Measurements from ENCODE around the gene ARHGAP6. TPM values are rescaled to one million over a fixed set of nuclear protein-coding genes. Genes with fewer than 3 reads are reported as not detected.

ARHGAP6 gene
- polyA plus RNA-seq, 2 of the 4 experiments (the other 2 are of a cell fraction), result 0.04 TPM; not detected in 1

GRCh38 chrX:11398785-11399184 is 266.9 kb downstream of the ARHGAP6 start:
- Histone ChIP-seq H3K4me2 (no peak overlapping the region), H3K4me1 (no peaks in the 10 kb centered on the region), H3K4me3 (no peak overlapping the region), H3K27ac (no peak overlapping the region), H3K9me3 (no peaks in the 10 kb centered on the region)
- ChIA-PET POLR2A (no interaction called here), CTCF (no interaction called here)
- FAIRE-seq (no peak), ATAC-seq (no peak), DNase-seq (ENCODE audit: low read depth in 1 of 2, low spot score in 1 of 2) (no peak)
- no peak for TF ChIP-seq KDM1A (IDR thresholded peaks at IDR 0.05; ENCODE audit: low read depth)
- no peak for TF ChIP-seq SMC3 (IDR thresholded peaks at IDR 0.05)
- no peak for TF ChIP-seq HDAC2 (IDR thresholded peaks at IDR 0.05)
- TF ChIP-seq NR3C1 (IDR thresholded peaks at IDR 0.05), result no peak
- TF ChIP-seq RFX5 (IDR thresholded peaks at IDR 0.05), result no peak
- no peak for TF ChIP-seq USF2 (IDR thresholded peaks at IDR 0.05)
- TF ChIP-seq EHMT2 (IDR thresholded peaks at IDR 0.05; ENCODE audit: low read depth), result no peak
- no peak for TF ChIP-seq KDM5A (IDR thresholded peaks at IDR 0.05)
- no peak for TF ChIP-seq EP300 (IDR thresholded peaks at IDR 0.05)
- no peak for TF ChIP-seq HMGXB4 (CRISPR knock-in tag; IDR thresholded peaks at IDR 0.05; ENCODE audit: borderline replicate concordance)
- no peak for TF ChIP-seq MAZ (IDR thresholded peaks at IDR 0.05; ENCODE audit: borderline replicate concordance, low read depth, low read length)
- WGBS (ENCODE audit: missing lambda C conversion rate), result 3% methylated on average over 1 of the region's 1 CpG

- DNase-seq (ENCODE audit: low read depth in 1 of 2, low spot score in 1 of 2), result no peak
- 32% methylated on average over 3 of the region's 3 CpGs for WGBS (ENCODE audit: missing lambda C conversion rate)
- no peak overlapping the region for H3K4me2 ChIP-seq
- H3K27ac ChIP-seq, result no peak overlapping the region
- ChIA-PET POLR2A (no interaction called here), CTCF (no interaction called here)
- H3K9me3 ChIP-seq, result no peaks in the 10 kb centered on the region
- H3K4me3 ChIP-seq, result no peak overlapping the region
- FAIRE-seq, result no peak
- no peaks in the 10 kb centered on the region for H3K4me1 ChIP-seq
- ATAC-seq, result no peak
- TF ChIP-seq SMC3 (IDR thresholded peaks at IDR 0.05) (no peak), PHF8 (IDR thresholded peaks at IDR 0.05; ENCODE audit: borderline replicate concordance, low read depth) (no peak), ELK1 (IDR thresholded peaks at IDR 0.05; ENCODE audit: low read depth, low read length) (no peak), NPAS2 (CRISPR knock-in tag; IDR thresholded peaks at IDR 0.05; ENCODE audit: borderline replicate concordance) (no peak), CBX8 (IDR thresholded peaks at IDR 0.05) (no peak), BHLHE40 (IDR thresholded peaks at IDR 0.05; ENCODE audit: low read depth, low read length) (no peak), HOXB13 (CRISPR knock-in tag; IDR thresholded peaks at IDR 0.05; ENCODE audit: low read depth) (no peak), RCOR1 (IDR thresholded peaks at IDR 0.05; ENCODE audit: low read depth, low read length) (no peak), HOXA7 (CRISPR knock-in tag; IDR thresholded peaks at IDR 0.05) (no peak), EHMT2 (IDR thresholded peaks at IDR 0.05; ENCODE audit: low read depth) (no peak), BCL3 (IDR thresholded peaks at IDR 0.05) (no peak), RAD21 (conservative IDR thresholded peaks at IDR 0.05 in 1 of 2, IDR thresholded peaks at IDR 0.05 in 1 of 2) (no peak), HMGXB4 (CRISPR knock-in tag; IDR thresholded peaks at IDR 0.05; ENCODE audit: borderline replicate concordance) (no peak), PBX3 (IDR thresholded peaks at IDR 0.05) (no peak), MYC (IDR thresholded peaks at IDR 0.05; ENCODE audit: borderline replicate concordance, low read length) (no peak), SREBF2 (IDR thresholded peaks at IDR 0.05) (no peak)
Measured at GRCh38 chrX:11398139-11398538, 267.6 kb downstream of the ARHGAP6 start.

Data from A549 (cell line).